HepG2 (cell line): ENCODE results near the gene METAP1D. TPM values are rescaled to one million over a fixed set of nuclear protein-coding genes. Genes with fewer than 3 reads are reported as not detected.

Source experiments
- CBX1 ChIP-seq: IDR thresholded peaks from one replicate; pipeline ENCODE4 v1.6.1; 2016; ENCODE audit warnings: antibody characterized with exemption, low read depth
- CREBL2 ChIP-seq: sonication (generic); formaldehyde crosslinking; IDR thresholded peaks from 2 replicates; pipeline ENCODE4 v1.8.1; 2023; ENCODE audit warnings: missing genetic modification reagents, mild to moderate bottlenecking, borderline replicate concordance
- GPN1 ChIP-seq: sonication (generic); formaldehyde crosslinking; IDR thresholded peaks from 2 replicates; pipeline ENCODE4 v1.5.1; 2020; ENCODE audit warnings: missing genetic modification reagents, borderline replicate concordance
- IRF9 ChIP-seq: sonication (generic); formaldehyde crosslinking; IDR thresholded peaks from 2 replicates; pipeline ENCODE4 v1.8.0; 2022; ENCODE audit warnings: missing genetic modification reagents, mild to moderate bottlenecking, borderline replicate concordance
- KDM4B ChIP-seq: sonication (generic); formaldehyde crosslinking; IDR thresholded peaks from 2 replicates; pipeline ENCODE4 v1.4.0; 2020; ENCODE audit warnings: missing genetic modification reagents
- REST ChIP-seq, 2 experiments: IDR thresholded peaks; 2 replicates each; pipeline ENCODE4 v1.6.1; 2011 to 2012; ENCODE audit warnings: low read length in 2 of 2, borderline replicate concordance in 1 of 2, low read depth in 1 of 2, mild to moderate bottlenecking in 1 of 2, moderate library complexity in 1 of 2
- RFX1 ChIP-seq: fragments of 450-650 bp; IDR thresholded peaks from 2 replicates; pipeline ENCODE4 v1.6.1; 2017
- SCMH1 ChIP-seq: sonication (generic); formaldehyde crosslinking; IDR thresholded peaks from 2 replicates; pipeline ENCODE4 v1.9.0; 2021; ENCODE audit warnings: missing genetic modification reagents, mild to moderate bottlenecking, borderline replicate concordance
- SPEN ChIP-seq: sonication (generic); formaldehyde crosslinking; IDR thresholded peaks from 2 replicates; pipeline ENCODE4 v1.5.1; 2020; ENCODE audit warnings: low read depth, mild to moderate bottlenecking, missing genetic modification reagents
- ZBTB1 ChIP-seq: sonication (generic); formaldehyde crosslinking; IDR thresholded peaks from 2 replicates; pipeline ENCODE4 v1.4.0; 2020; ENCODE audit warnings: missing genetic modification reagents, borderline replicate concordance
- ZFP36L2 ChIP-seq: sonication (generic); formaldehyde crosslinking; IDR thresholded peaks from 2 replicates; pipeline ENCODE4 v1.4.0; 2020; ENCODE audit warnings: missing genetic modification reagents
- ZMYM4 ChIP-seq: sonication (generic); formaldehyde crosslinking; IDR thresholded peaks from 2 replicates; pipeline ENCODE4 v1.8.1; 2023; ENCODE audit warnings: mild to moderate bottlenecking, missing genetic modification reagents
- ZNF280B ChIP-seq: sonication (generic); formaldehyde crosslinking; IDR thresholded peaks from 2 replicates; pipeline ENCODE4 v1.5.0; 2020; ENCODE audit warnings: missing genetic modification reagents, mild to moderate bottlenecking, borderline replicate concordance
- ZNF281 ChIP-seq: sonication (generic); formaldehyde crosslinking; IDR thresholded peaks from 2 replicates; pipeline ENCODE4 v1.4.0; 2020; ENCODE audit warnings: missing genetic modification reagents, borderline replicate concordance
- ZNF329 ChIP-seq: sonication (generic); formaldehyde crosslinking; IDR thresholded peaks from 2 replicates; pipeline ENCODE4 v1.9.0; 2021; ENCODE audit warnings: low read depth, mild to moderate bottlenecking, missing genetic modification reagents
- ZNF335 ChIP-seq: sonication (generic); formaldehyde crosslinking; IDR thresholded peaks from 2 replicates; pipeline ENCODE4 v1.4.0; 2020; ENCODE audit warnings: missing genetic modification reagents
- ZNF468 ChIP-seq: sonication (generic); formaldehyde crosslinking; IDR thresholded peaks from 2 replicates; pipeline ENCODE4 v1.8.0; 2022; ENCODE audit warnings: mild to moderate bottlenecking, moderate library complexity, missing genetic modification reagents
- ZNF780A ChIP-seq: sonication (generic); formaldehyde crosslinking; IDR thresholded peaks from 2 replicates; pipeline ENCODE4 v1.8.0; 2022; ENCODE audit warnings: mild to moderate bottlenecking, missing genetic modification reagents, moderate library complexity
- ZSCAN25 ChIP-seq: sonication (generic); formaldehyde crosslinking; IDR thresholded peaks from 2 replicates; pipeline ENCODE4 v1.8.0; 2022; ENCODE audit warnings: mild to moderate bottlenecking, missing genetic modification reagents
- polyA plus RNA-seq, 8 experiments: library from polyadenylated mRNA; depleted of rRNA in 3 of 8; stranded (reverse) in 7 of 8; unstranded in 1 of 8; fragments of >200 nt; fragmentation: Illumina TruSeq in 4 of 8; extraction: Trizol in 4 of 8; gene quantifications; 2 replicates each; pipeline versions ENCODE4 v1.2.1 to v1.2.3, GENCODE V29; 2011 to 2016; ENCODE audit warnings: low read depth in 4 of 8, missing spikeins in 1 of 8, mixed read lengths in 1 of 8; ENCODE audit not compliant: insufficient read depth in 1 of 8
- total RNA-seq, 5 experiments: library from RNA; depleted of rRNA; stranded (reverse); fragments of >200 nt; fragmentation: Illumina TruSeq; extraction: Trizol; gene quantifications; 2 replicates each; pipeline ENCODE4 v1.2.3, GENCODE V29; 2016; ENCODE audit warnings: low read depth in 1 of 5

Gene METAP1D
- total and polyA plus RNA-seq, 2 of the 13 experiments (the other 11 are each of a cell fraction or from before 2014, with no cell fraction given): 14.7 to 21.6 TPM

- TF ChIP-seq ZNF280B (CRISPR knock-in tag) (peak; percentile 96), CREBL2 (CRISPR knock-in tag) (peak; percentile 98; the same call in 1 of the 2 replicates), ZNF468 (CRISPR knock-in tag) (peak; percentile 97), SCMH1 (CRISPR knock-in tag) (no peak), ZNF780A (peak; percentile 28; the same call in 1 of the 2 replicates), KDM4B (CRISPR knock-in tag) (peak; percentile 91; the same call in 1 of the 2 replicates), ZNF335 (CRISPR knock-in tag) (peak; percentile 94), RFX1 (no peak), CBX1 (peak; percentile 94), SPEN (CRISPR knock-in tag) (peak; percentile 93; the same call in 1 of the 2 replicates), ZNF329 (CRISPR knock-in tag) (peak; percentile 93), ZSCAN25 (CRISPR knock-in tag) (peak; percentile 89; the same call in 1 of the 2 replicates), GPN1 (CRISPR knock-in tag) (peak; percentile 88; the same call in 1 of the 2 replicates), ZFP36L2 (CRISPR knock-in tag) (peak; percentile 66; the same call in 1 of the 2 replicates), IRF9 (CRISPR knock-in tag) (peak; percentile 99), ZNF281 (CRISPR knock-in tag) (peak; percentile 62), ZMYM4 (CRISPR knock-in tag) (peak; percentile 98), ZBTB1 (CRISPR knock-in tag) (peak; percentile 79; the same call in 1 of the 2 replicates), REST (IDR thresholded peaks at IDR 0.05; ENCODE audit: borderline replicate concordance in 1 of 2, low read depth in 1 of 2, low read length in 2 of 2) (peak in 1 of 2 experiments; percentile 69; a peak in 1 of 4 replicates)
Observed at GRCh38 chr2:171999604-172000469, at the start of gene METAP1D (continued).
